ENCODE results near the gene ADGRB3. TPM values are rescaled to one million over a fixed set of nuclear protein-coding genes. Genes with fewer than 3 reads are reported as not detected.

Gene ADGRB3
- polyA plus RNA-seq, 3 donors = 0.04 to 0.23 (median 0.05) TPM

DNA sequence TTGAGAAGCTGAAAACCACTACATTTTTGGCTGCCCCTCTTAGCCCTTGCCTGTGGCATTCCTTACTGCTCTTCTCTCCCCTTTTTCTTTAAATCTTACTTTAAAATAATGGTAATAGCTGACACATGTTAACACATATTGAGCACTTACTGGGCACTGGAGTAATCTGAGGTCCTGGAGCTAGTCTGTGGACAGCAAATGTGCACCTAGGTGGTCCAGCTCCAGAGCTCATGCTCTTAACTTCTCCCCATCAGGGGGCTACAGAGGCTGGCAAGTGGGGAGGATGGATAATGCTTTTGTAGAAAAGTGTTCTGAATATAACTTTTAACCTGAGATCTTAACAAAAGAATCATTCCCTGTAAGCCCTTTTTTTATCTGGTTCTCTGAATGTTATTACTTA is 74.8 kb downstream of the ADGRB3 start:
- Histone ChIP-seq H3K36me3 (replicated peaks in 1 of 2; ENCODE audit: control insufficient read depth in 1 of 2, insufficient read depth in 2 of 2, low read length in 2 of 2) (no peaks in the 10 kb centered on the region), H3K4me3 (replicated peaks in 1 of 3; ENCODE audit: low read depth in 2 of 3, low read length in 3 of 3) (no peak overlapping the region), H2AFZ (ENCODE audit: insufficient read depth, low read depth, low read length, poor library complexity, severe bottlenecking) (no peak overlapping the region), H3K9me3 (replicated peaks in 1 of 2; ENCODE audit: control insufficient read depth in 1 of 2, insufficient read depth in 1 of 2, low read length in 2 of 2) (no peaks in the 10 kb centered on the region), H3K79me2 (ENCODE audit: insufficient read depth, low read length) (no peaks in the 10 kb centered on the region), H3K9ac (ENCODE audit: insufficient read depth, low read length, poor library complexity, severe bottlenecking) (no peak overlapping the region), H3K27ac (ENCODE audit: low read depth in 1 of 2, low read length in 2 of 2) (no peak overlapping the region), H4K20me1 (ENCODE audit: insufficient read depth, low read length) (no peaks in the 10 kb centered on the region), H3K27me3 (ENCODE audit: control insufficient read depth in 2 of 2, insufficient read depth in 2 of 2, low read length in 2 of 2) (no peaks in the 10 kb centered on the region), H3K4me1 (ENCODE audit: control insufficient read depth in 1 of 2, insufficient read depth in 2 of 2, low read length in 2 of 2) (no peaks in the 10 kb centered on the region), H3K4me2 (replicated peaks; ENCODE audit: extremely low read depth, low read length, poor library complexity, severe bottlenecking) (no peak overlapping the region)
- Mint-ChIP-seq H3K4me1 (no peaks in the 10 kb centered on the region), H3K9me3 (peaks cover 0 to 1% (median 0%) of the 10 kb centered on the region in 7 donors), H3K36me3 (no peaks in the 10 kb centered on the region), H3K4me3 (no peak overlapping the region), H3K27ac (no peak overlapping the region), H3K27me3 (ENCODE audit: low read depth in 3 of 3) (peaks cover 0 to 2% (median 0%) of the 10 kb centered on the region in 3 donors)
- TF ChIP-seq, protein P1, sequence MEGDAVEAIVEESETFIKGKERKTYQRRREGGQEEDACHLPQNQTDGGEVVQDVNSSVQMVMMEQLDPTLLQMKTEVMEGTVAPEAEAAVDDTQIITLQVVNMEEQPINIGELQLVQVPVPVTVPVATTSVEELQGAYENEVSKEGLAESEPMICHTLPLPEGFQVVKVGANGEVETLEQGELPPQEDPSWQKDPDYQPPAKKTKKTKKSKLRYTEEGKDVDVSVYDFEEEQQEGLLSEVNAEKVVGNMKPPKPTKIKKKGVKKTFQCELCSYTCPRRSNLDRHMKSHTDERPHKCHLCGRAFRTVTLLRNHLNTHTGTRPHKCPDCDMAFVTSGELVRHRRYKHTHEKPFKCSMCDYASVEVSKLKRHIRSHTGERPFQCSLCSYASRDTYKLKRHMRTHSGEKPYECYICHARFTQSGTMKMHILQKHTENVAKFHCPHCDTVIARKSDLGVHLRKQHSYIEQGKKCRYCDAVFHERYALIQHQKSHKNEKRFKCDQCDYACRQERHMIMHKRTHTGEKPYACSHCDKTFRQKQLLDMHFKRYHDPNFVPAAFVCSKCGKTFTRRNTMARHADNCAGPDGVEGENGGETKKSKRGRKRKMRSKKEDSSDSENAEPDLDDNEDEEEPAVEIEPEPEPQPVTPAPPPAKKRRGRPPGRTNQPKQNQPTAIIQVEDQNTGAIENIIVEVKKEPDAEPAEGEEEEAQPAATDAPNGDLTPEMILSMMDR (IDR thresholded peaks at IDR 0.05) = no peak
- intact Hi-C loops (cut with micrococcal nuclease) = no loop called here
- DNase-seq = no peak

DNA sequence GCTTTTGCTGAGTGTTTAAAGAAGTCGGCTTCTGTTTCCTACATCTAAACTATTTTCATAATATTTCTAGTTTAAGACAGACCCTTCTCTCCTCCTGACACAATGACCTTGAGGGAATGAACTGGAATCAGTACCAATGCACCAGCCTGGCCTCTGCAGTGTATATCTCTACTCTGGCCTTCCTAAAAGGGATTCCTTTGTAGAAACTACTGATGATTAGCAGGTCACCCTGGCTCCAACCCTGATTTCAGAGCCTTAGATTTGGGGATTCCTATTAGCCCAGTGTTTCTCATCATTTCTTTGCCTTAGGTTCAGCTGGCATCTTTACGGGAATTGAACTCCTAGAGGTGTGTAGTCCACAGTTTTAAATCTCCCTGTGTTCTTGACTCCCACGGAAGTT is 75.4 kb downstream of the ADGRB3 start:
- Histone ChIP-seq H3K9me3 (replicated peaks in 1 of 2; ENCODE audit: control insufficient read depth in 1 of 2, insufficient read depth in 1 of 2, low read length in 2 of 2) (no peaks in the 10 kb centered on the region), H4K20me1 (ENCODE audit: insufficient read depth, low read length) (no peaks in the 10 kb centered on the region), H3K4me2 (replicated peaks; ENCODE audit: extremely low read depth, low read length, poor library complexity, severe bottlenecking) (no peak overlapping the region), H3K4me3 (replicated peaks in 1 of 3; ENCODE audit: low read depth in 2 of 3, low read length in 3 of 3) (no peak overlapping the region), H3K27ac (ENCODE audit: low read depth in 1 of 2, low read length in 2 of 2) (no peak overlapping the region), H3K4me1 (ENCODE audit: control insufficient read depth in 1 of 2, insufficient read depth in 2 of 2, low read length in 2 of 2) (no peaks in the 10 kb centered on the region), H3K9ac (ENCODE audit: insufficient read depth, low read length, poor library complexity, severe bottlenecking) (no peak overlapping the region), H3K36me3 (replicated peaks in 1 of 2; ENCODE audit: control insufficient read depth in 1 of 2, insufficient read depth in 2 of 2, low read length in 2 of 2) (no peaks in the 10 kb centered on the region), H3K27me3 (ENCODE audit: control insufficient read depth in 2 of 2, insufficient read depth in 2 of 2, low read length in 2 of 2) (no peaks in the 10 kb centered on the region), H2AFZ (ENCODE audit: insufficient read depth, low read depth, low read length, poor library complexity, severe bottlenecking) (no peak overlapping the region), H3K79me2 (ENCODE audit: insufficient read depth, low read length) (no peaks in the 10 kb centered on the region)
- peaks cover 0 to 2% (median 0%) of the 10 kb centered on the region in 3 donors for H3K27me3 Mint-ChIP-seq (ENCODE audit: low read depth in 3 of 3)
- intact Hi-C loops (cut with micrococcal nuclease) = no loop called here
- H3K9me3 Mint-ChIP-seq = peaks cover 0 to 1% (median 0%) of the 10 kb centered on the region in 7 donors
- no peak overlapping the region for H3K27ac Mint-ChIP-seq
- TF ChIP-seq, protein P1 (IDR thresholded peaks at IDR 0.05) = no peak
- H3K4me1 Mint-ChIP-seq = no peaks in the 10 kb centered on the region
- no peaks in the 10 kb centered on the region for H3K36me3 Mint-ChIP-seq
- DNase-seq = no peak
- H3K4me3 Mint-ChIP-seq = no peak overlapping the region
- 100% methylated on average over 1 of the region's 3 CpGs for WGBS (ENCODE audit: insufficient coverage)
